ENCODE measurements around the gene IKZF1.

IKZF1 gene

GRCh38 chr7:50309721-50310120, 5.2 kb downstream of the IKZF1 start:
- DNase-seq = no peak

- no peak for DNase-seq
These were observed 5.8 kb downstream of the IKZF1 start for GRCh38 chr7:50310361-50310760.

- no peak for DNase-seq
These were observed 6.4 kb downstream of the IKZF1 start for GRCh38 chr7:50310956-50311355.

GRCh38 chr7:50312250-50313162, 8.0 kb downstream of the IKZF1 start:
- DNase-seq = no peak

GRCh38 chr7:50314836-50315592, 10.5 kb downstream of the IKZF1 start:
- no peak for DNase-seq

- DNase-seq = no peak
These were observed 11.5 kb downstream of the IKZF1 start for GRCh38 chr7:50315739-50316671.

GRCh38 chr7:50317221-50317678, 12.7 kb downstream of the IKZF1 start:
- DNase-seq = no peak

GRCh38 chr7:50317697-50318669, 13.5 kb downstream of the IKZF1 start:
- no peak for DNase-seq

GRCh38 chr7:50321487-50322067, 17.1 kb downstream of the IKZF1 start:
- DNase-seq = no peak

- no peak for DNase-seq
These were observed 19.6 kb downstream of the IKZF1 start for GRCh38 chr7:50324113-50324512.

- no peak for DNase-seq
These were observed 22.9 kb downstream of the IKZF1 start for GRCh38 chr7:50327443-50327842.

- no peak for DNase-seq
These were observed 25.3 kb downstream of the IKZF1 start for GRCh38 chr7:50329775-50330174.

GRCh38 chr7:50330254-50330653, 25.7 kb downstream of the IKZF1 start:
- no peak for DNase-seq

GRCh38 chr7:50330696-50331095, 26.2 kb downstream of the IKZF1 start:
- no peak for DNase-seq

- no peak for DNase-seq
These were observed 27.2 kb downstream of the IKZF1 start for GRCh38 chr7:50331564-50332208.

GRCh38 chr7:50332241-50333165, 28.0 kb downstream of the IKZF1 start:
- DNase-seq = no peak

- DNase-seq = no peak
These were observed 28.7 kb downstream of the IKZF1 start for GRCh38 chr7:50333221-50333651.

- no peak for DNase-seq
These were observed 30.0 kb downstream of the IKZF1 start for GRCh38 chr7:50334341-50334994.

Data from NCI-H1694 treated with DMSO at 0.1 percent for 48 hours (cell line).